Body of pancreas (tissue), 4 donors: ENCODE data around the gene SFPQ. TPM values are rescaled to one million over a fixed set of nuclear protein-coding genes. Genes with fewer than 3 reads are reported as not detected.
"Not testable (repeated sequence)": the region's sequence is repeated elsewhere in the genome, so short reads cannot be mapped to it uniquely, and the experiment has no call there.

Experiments
- ATAC-seq: fragments of 150-250 bp; one replicate; pipeline ENCODE4 v1.9.1; 2016
- DNase-seq, 4 donors: peaks; one replicate each; pipeline ENCODE4 v3.0.0-alpha.2; 2019
- H3K27ac ChIP-seq, 4 donors: fragments of 200-600 bp; sonication (generic); 1 replicate in 3 of 4; 2 replicates in 1 of 4; pipeline versions ENCODE4 v1.5.1 to v1.6.1; 2016 to 2019; ENCODE audit warnings: mild to moderate bottlenecking in 1 of 4, mixed read lengths in 1 of 4, moderate library complexity in 1 of 4
- H3K27me3 ChIP-seq, 2 donors: fragments of 200-600 bp; sonication (generic); one replicate each; pipeline ENCODE4 v1.6.0; 2016; ENCODE audit warnings: mild to moderate bottlenecking in 1 of 2
- H3K36me3 ChIP-seq, 2 donors: fragments of 200-600 bp; sonication (generic); replicated peaks in 1 of 2; 2 replicates each; pipeline ENCODE4 v1.5.1; 2016; ENCODE audit warnings: low read depth in 2 of 2; ENCODE audit not compliant: insufficient read depth in 1 of 2
- H3K4me1 ChIP-seq: fragments of 200-600 bp; sonication (generic); one replicate; pipeline ENCODE4 v1.6.0; 2016
- H3K4me3 ChIP-seq, 2 donors: fragments of 200-600 bp; sonication (generic); 1 replicate in 1 of 2; 2 replicates in 1 of 2; pipeline ENCODE4 v1.5.1; 2016 to 2019
- H3K9me3 ChIP-seq, 3 donors: fragments of 200-600 bp; sonication (generic); 1 replicate in 2 of 3; 2 replicates in 1 of 3; pipeline ENCODE4 v1.5.1; 2016
- CTCF ChIP-seq, 7 experiments: fragments of 450-650 bp in 4 of 7; fragments of 200-600 bp in 3 of 7; sonication (generic) in 3 of 7; IDR thresholded peaks; one replicate each; pipeline ENCODE4 v1.5.1; 2016 to 2019; ENCODE audit warnings: antibody characterized with exemption in 7 of 7
- POLR2A ChIP-seq, 3 donors: fragments of 450-650 bp; IDR thresholded peaks; one replicate each; pipeline ENCODE4 v1.6.1; 2016; ENCODE audit warnings: antibody characterized with exemption in 3 of 3, mild to moderate bottlenecking in 2 of 3
- WGBS, 2 donors: methylation state at CpG; one replicate each; pipeline ENCODE4 v1.1.5; 2017; 5-methylcytosine and 5-hydroxymethylcytosine counted together
- intact Hi-C: fragments of 100-400 bp; cut with DNase I; formaldehyde crosslinking; loops from one replicate; pipeline ENCODE4 v1.15.1; 2023
- total RNA-seq, 2 donors: library from RNA; depleted of rRNA; stranded (reverse); fragments of >200 nt; gene quantifications; one replicate each; pipeline ENCODE4 v1.1.0, GENCODE V29; 2016

The SFPQ gene
- 100 to 1,000 TPM; 163 to 170 TPM for total RNA-seq

- intact Hi-C loops, result no loop called here
- H3K9me3 ChIP-seq, result no peaks in the 10 kb centered on the region
- no peaks in the 10 kb centered on the region for H3K27me3 ChIP-seq
- H3K27ac ChIP-seq, result peak within 1 kb of the TSS; percentile 97 to 99 (median 98)
- peak within 1 kb of the TSS; percentile 95 to 99 for H3K4me3 ChIP-seq
- ATAC-seq (peak; percentile 97), DNase-seq (peak; percentile 98 to 99 (median 98))
- peaks cover 23% of the 10 kb centered on the region for H3K4me1 ChIP-seq
- peaks cover 9 to 19% of the 10 kb centered on the region in 2 donors for H3K36me3 ChIP-seq
- WGBS, 2 donors, result 0 to 4% methylated on average over 7 to 49 of the region's 50 CpGs
- peak; percentile 91 to 99 (median 98) for TF ChIP-seq POLR2A (IDR thresholded peaks at IDR 0.05)
- TF ChIP-seq CTCF (IDR thresholded peaks at IDR 0.05), result peak in 1 of 7 experiments; percentile 1
Measured at GRCh38 chr1:35192853-35193664, at the start of gene SFPQ. Gene SFPQ, minus strand, starts transcription at chr1:35193145. Its CDS starts 96 bp downstream, at chr1:35193049.

GRCh38 chr1:35236772-35237171 is 43.8 kb upstream of the SFPQ start:
- H3K4me3 ChIP-seq, H3K4me1 ChIP-seq, H3K27me3 ChIP-seq, H3K27ac ChIP-seq, ATAC-seq, intact Hi-C loops, H3K9me3 ChIP-seq, H3K36me3 ChIP-seq, DNase-seq: not testable (repeated sequence)
- WGBS, 2 donors, result 89 to 97% methylated on average over 2 of the region's 2 CpGs

- intact Hi-C loops, result no loop called here
- Histone ChIP-seq H3K9me3 (no peaks in the 10 kb centered on the region), H3K27me3 (no peaks in the 10 kb centered on the region), H3K4me3 (no peak overlapping the region), H3K4me1 (no peaks in the 10 kb centered on the region), H3K27ac (no peak overlapping the region), H3K36me3 (no peaks in the 10 kb centered on the region)
- 25 to 49% methylated on average over 1 of the region's 1 CpG for WGBS, 2 donors
- no peak for TF ChIP-seq POLR2A (IDR thresholded peaks at IDR 0.05)
- TF ChIP-seq CTCF (IDR thresholded peaks at IDR 0.05), result no peak
- ATAC-seq (no peak), DNase-seq (no peak)
Measured at GRCh38 chr1:35231287-35231686, 38.3 kb upstream of the SFPQ start.

GRCh38 chr1:35229587-35230360 is 36.8 kb upstream of the SFPQ start:
- H3K9me3 ChIP-seq, result no peaks in the 10 kb centered on the region
- WGBS, 2 donors, result 59 to 73% methylated on average over 1 of the region's 1 CpG
- H3K4me3 ChIP-seq, result no peak overlapping the region
- no peaks in the 10 kb centered on the region for H3K4me1 ChIP-seq
- ATAC-seq (no peak), DNase-seq (no peak)
- no peaks in the 10 kb centered on the region for H3K36me3 ChIP-seq
- no peak for TF ChIP-seq CTCF (IDR thresholded peaks at IDR 0.05)
- no peak for TF ChIP-seq POLR2A (IDR thresholded peaks at IDR 0.05)
- intact Hi-C loops, result no loop called here
- no peaks in the 10 kb centered on the region for H3K27me3 ChIP-seq
- no peak overlapping the region for H3K27ac ChIP-seq

- intact Hi-C loops, result no loop called here
- ATAC-seq (no peak), DNase-seq (no peak)
- Histone ChIP-seq H3K9me3 (no peaks in the 10 kb centered on the region), H3K27ac (no peak overlapping the region), H3K27me3 (no peaks in the 10 kb centered on the region), H3K4me1 (no peaks in the 10 kb centered on the region), H3K4me3 (no peak overlapping the region), H3K36me3 (no peaks in the 10 kb centered on the region)
- WGBS, 2 donors, result 83 to 84% methylated on average over 2 of the region's 2 CpGs
- TF ChIP-seq CTCF (IDR thresholded peaks at IDR 0.05) (no peak), POLR2A (IDR thresholded peaks at IDR 0.05) (no peak)
Measured at GRCh38 chr1:35226546-35226945, 33.6 kb upstream of the SFPQ start.
